Suprapubic skin (tissue), 4 donors: ENCODE results near the gene DLG1. TPM values are rescaled to one million over a fixed set of nuclear protein-coding genes. Genes with fewer than 3 reads are reported as not detected.

Source experiments
- DNase-seq, 2 donors: peaks; one replicate each; pipeline ENCODE4 v3.0.0-alpha.2; 2019; ENCODE audit warnings: low spot score in 2 of 2
- H3K27ac ChIP-seq: fragments of 200-600 bp; sonication (generic); one replicate; pipeline ENCODE4 v1.5.1; 2019
- H3K27me3 ChIP-seq: fragments of 200-600 bp; sonication (generic); one replicate; pipeline ENCODE4 v1.5.1; 2019
- H3K36me3 ChIP-seq: fragments of 200-600 bp; sonication (generic); one replicate; pipeline ENCODE4 v1.5.1; 2019
- H3K4me1 ChIP-seq: fragments of 200-600 bp; sonication (generic); one replicate; pipeline ENCODE4 v1.5.1; 2019
- H3K4me3 ChIP-seq: fragments of 200-600 bp; sonication (generic); one replicate; pipeline ENCODE4 v1.5.1; 2019; ENCODE audit warnings: mild to moderate bottlenecking
- H3K9me3 ChIP-seq: fragments of 200-600 bp; sonication (generic); one replicate; pipeline ENCODE4 v1.5.1; 2019
- CTCF ChIP-seq, 2 donors: fragments of 200-600 bp in 1 of 2; fragments of 450-650 bp in 1 of 2; sonication (generic) in 1 of 2; IDR thresholded peaks; one replicate each; pipeline ENCODE4 v1.5.1; 2016 to 2019; ENCODE audit warnings: antibody characterized with exemption in 2 of 2, mild to moderate bottlenecking in 1 of 2, moderate library complexity in 1 of 2
- EP300 ChIP-seq: sonication (generic); formaldehyde crosslinking; IDR thresholded peaks from one replicate; pipeline ENCODE4 v1.6.1; 2017; ENCODE audit warnings: antibody characterized with exemption
- POLR2A ChIP-seq, 2 donors: fragments of 450-650 bp; IDR thresholded peaks; one replicate each; pipeline ENCODE4 v1.6.1; 2017; ENCODE audit warnings: antibody characterized with exemption in 2 of 2, mild to moderate bottlenecking in 2 of 2, moderate library complexity in 2 of 2
- POLR2AphosphoS5 ChIP-seq, 3 donors: sonication (generic); formaldehyde crosslinking; IDR thresholded peaks; one replicate each; pipeline ENCODE4 v1.6.1; 2017; ENCODE audit warnings: antibody characterized with exemption in 3 of 3
- WGBS: methylation state at CpG from one replicate; pipeline ENCODE4 v1.1.5; 2018; 5-methylcytosine and 5-hydroxymethylcytosine counted together
- total RNA-seq, 4 donors: library from RNA; depleted of rRNA; stranded (reverse); fragments of >200 nt; gene quantifications; one replicate each; pipeline ENCODE4 v1.1.0, GENCODE V29; 2016

DLG1 gene
- total RNA-seq, 4 donors from 2014 or later = 86.2 to 140 (median 103) TPM

- H3K9me3 ChIP-seq = no peaks in the 10 kb centered on the region
- H3K4me1 ChIP-seq = no peaks in the 10 kb centered on the region
- H3K27me3 ChIP-seq = no peaks in the 10 kb centered on the region
- DNase-seq = no peak
- no peaks in the 10 kb centered on the region for H3K36me3 ChIP-seq
- H3K4me3 ChIP-seq = no peak overlapping the region
- no peak overlapping the region for H3K27ac ChIP-seq
- 90% methylated on average over 4 of the region's 4 CpGs for WGBS
- no peak for TF ChIP-seq CTCF (IDR thresholded peaks at IDR 0.05)
- no peak for TF ChIP-seq EP300
- TF ChIP-seq POLR2AphosphoS5 (IDR thresholded peaks at IDR 0.05) = no peak
- TF ChIP-seq POLR2A (IDR thresholded peaks at IDR 0.05) = no peak
Measured at GRCh38 chr3:197168063-197168462, 130.3 kb downstream of the DLG1 start.

DNA sequence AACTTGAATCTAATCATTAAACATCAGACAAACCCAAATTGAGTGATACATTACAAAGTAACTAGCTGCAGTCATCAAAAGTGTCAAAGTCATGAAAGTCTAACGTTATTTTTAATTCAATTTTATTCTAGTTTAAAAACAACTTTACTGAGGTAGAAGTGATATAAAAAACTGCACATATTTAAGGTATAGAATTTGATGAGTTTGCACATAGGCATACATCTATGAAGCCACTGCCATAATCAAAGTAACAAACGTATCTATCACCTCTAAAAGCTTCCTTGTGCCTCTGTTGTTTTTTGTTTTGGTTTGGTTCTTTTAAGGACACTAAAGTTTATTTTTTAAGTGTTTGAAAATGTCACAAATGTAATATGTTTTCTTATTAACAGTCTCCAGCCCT, 130.9 kb downstream of the DLG1 start:
- no peak for DNase-seq
- TF ChIP-seq EP300 (no peak), POLR2A (IDR thresholded peaks at IDR 0.05) (no peak), POLR2AphosphoS5 (IDR thresholded peaks at IDR 0.05) (no peak), CTCF (IDR thresholded peaks at IDR 0.05) (no peak)
- Histone ChIP-seq H3K36me3 (no peaks in the 10 kb centered on the region), H3K27ac (no peak overlapping the region), H3K4me3 (no peak overlapping the region), H3K9me3 (no peaks in the 10 kb centered on the region), H3K27me3 (no peaks in the 10 kb centered on the region), H3K4me1 (peaks cover 2% of the 10 kb centered on the region)
- whole genome bisulfite sequencing = 87% methylated on average over 2 of the region's 2 CpGs

DNA sequence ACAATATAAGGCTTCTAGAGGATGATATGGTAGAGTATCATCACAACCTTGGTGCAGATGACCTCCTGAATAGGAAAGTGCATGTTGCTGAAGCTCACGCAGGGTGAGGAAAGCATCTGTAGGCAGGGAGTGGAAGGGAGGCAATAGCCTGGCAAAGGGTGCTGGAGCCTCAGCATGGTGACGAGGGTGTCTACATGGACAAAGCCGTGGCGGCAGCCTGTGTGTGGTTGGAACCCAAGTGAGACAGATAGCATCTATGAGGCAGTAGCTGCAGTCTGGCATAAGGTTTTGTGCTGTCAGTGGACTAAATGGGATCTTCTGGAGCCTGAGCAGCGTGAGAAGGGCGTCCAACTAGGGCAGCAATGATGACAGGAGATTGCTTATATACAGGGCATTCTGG, 132.5 kb downstream of the DLG1 start:
- no peak for TF ChIP-seq POLR2AphosphoS5 (IDR thresholded peaks at IDR 0.05)
- no peak for TF ChIP-seq EP300
- WGBS = 98% methylated on average over 6 of the region's 6 CpGs
- H3K4me1 ChIP-seq = peaks cover 19% of the 10 kb centered on the region
- H3K27me3 ChIP-seq = no peaks in the 10 kb centered on the region
- no peaks in the 10 kb centered on the region for H3K36me3 ChIP-seq
- no peak overlapping the region for H3K27ac ChIP-seq
- H3K9me3 ChIP-seq = no peaks in the 10 kb centered on the region
- no peak for DNase-seq
- no peak overlapping the region for H3K4me3 ChIP-seq

GRCh38 chr3:197155046-197155445, 143.4 kb downstream of the DLG1 start:
- H3K36me3 ChIP-seq = peaks cover 7% of the 10 kb centered on the region
- no peak overlapping the region for H3K27ac ChIP-seq
- no peak for DNase-seq
- H3K27me3 ChIP-seq = no peaks in the 10 kb centered on the region
- no peak overlapping the region for H3K4me3 ChIP-seq
- no peaks in the 10 kb centered on the region for H3K4me1 ChIP-seq
- no peaks in the 10 kb centered on the region for H3K9me3 ChIP-seq
- WGBS = 100% methylated on average over 1 of the region's 1 CpG
- TF ChIP-seq POLR2A (IDR thresholded peaks at IDR 0.05) = no peak
- TF ChIP-seq EP300 = no peak

GRCh38 chr3:197151580-197151979, 146.8 kb downstream of the DLG1 start:
- Histone ChIP-seq H3K27ac (no peak overlapping the region), H3K4me3 (no peak overlapping the region), H3K4me1 (no peaks in the 10 kb centered on the region), H3K27me3 (no peaks in the 10 kb centered on the region), H3K9me3 (no peaks in the 10 kb centered on the region), H3K36me3 (peaks cover 7% of the 10 kb centered on the region)
- TF ChIP-seq POLR2A (IDR thresholded peaks at IDR 0.05) (no peak), EP300 (no peak), CTCF (IDR thresholded peaks at IDR 0.05) (no peak), POLR2AphosphoS5 (IDR thresholded peaks at IDR 0.05) (no peak)
- WGBS = 67% methylated on average over 1 of the region's 1 CpG
- no peak for DNase-seq

DNA sequence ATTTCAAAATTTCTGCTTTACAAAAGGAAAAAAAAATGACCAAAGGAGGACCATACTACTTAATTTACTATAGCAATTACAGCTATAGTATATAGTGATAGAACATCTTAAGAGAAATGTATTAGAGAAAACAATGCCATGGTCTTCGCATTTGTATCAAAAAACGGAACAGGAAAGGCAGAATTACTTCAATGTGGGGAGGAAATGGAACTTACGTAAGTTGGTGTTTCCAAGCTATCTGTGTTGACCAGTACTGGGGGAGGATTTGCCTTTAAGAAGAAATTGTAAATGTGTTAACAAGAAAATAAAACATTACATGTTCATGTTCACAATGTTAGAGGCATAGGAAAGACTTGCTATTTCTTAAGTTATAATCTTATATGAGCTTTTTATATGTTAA, 148.9 kb downstream of the DLG1 start:
- TF ChIP-seq POLR2A (IDR thresholded peaks at IDR 0.05) (no peak), POLR2AphosphoS5 (IDR thresholded peaks at IDR 0.05) (no peak), CTCF (IDR thresholded peaks at IDR 0.05) (no peak), EP300 (no peak)
- Histone ChIP-seq H3K36me3 (no peaks in the 10 kb centered on the region), H3K4me3 (no peak overlapping the region), H3K27me3 (no peaks in the 10 kb centered on the region), H3K4me1 (no peaks in the 10 kb centered on the region), H3K27ac (no peak overlapping the region), H3K9me3 (no peaks in the 10 kb centered on the region)
- DNase-seq = no peak
- 82% methylated on average over 3 of the region's 3 CpGs for WGBS
